HG03575 (cell line): Measurements from ENCODE around the gene CFAP119.

Source experiments
- ATAC-seq: cut with Tn5 transposase; IDR thresholded peaks from one replicate; pipeline ENCODE4 v1.9.1; 2021; ENCODE audit not compliant: unreplicated experiment, insufficient number of reproducible peaks, low FRiP score; ENCODE audit errors: extremely low read depth

Gene CFAP119

DNA sequence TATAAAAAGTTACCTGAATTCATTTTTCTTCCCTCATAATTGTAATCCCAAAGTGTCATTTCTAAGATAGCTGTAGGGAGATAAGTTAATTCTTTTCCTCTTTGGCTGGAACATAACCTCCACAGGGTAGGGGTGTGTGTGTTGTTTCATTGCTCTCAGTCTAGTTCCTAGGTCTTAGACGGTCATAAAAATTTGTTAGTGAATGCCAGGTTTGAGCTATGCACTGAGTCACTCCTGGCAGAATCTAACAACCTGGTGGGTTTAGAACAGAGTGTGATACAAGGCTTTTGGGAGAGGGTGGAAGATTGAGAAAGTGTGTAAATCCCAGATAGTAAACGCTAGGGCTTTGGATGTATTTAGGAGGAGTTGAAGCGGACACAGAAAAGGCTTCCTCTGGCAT lies 14.5 kb downstream of the CFAP119 start:
- no peak for ATAC-seq

DNA sequence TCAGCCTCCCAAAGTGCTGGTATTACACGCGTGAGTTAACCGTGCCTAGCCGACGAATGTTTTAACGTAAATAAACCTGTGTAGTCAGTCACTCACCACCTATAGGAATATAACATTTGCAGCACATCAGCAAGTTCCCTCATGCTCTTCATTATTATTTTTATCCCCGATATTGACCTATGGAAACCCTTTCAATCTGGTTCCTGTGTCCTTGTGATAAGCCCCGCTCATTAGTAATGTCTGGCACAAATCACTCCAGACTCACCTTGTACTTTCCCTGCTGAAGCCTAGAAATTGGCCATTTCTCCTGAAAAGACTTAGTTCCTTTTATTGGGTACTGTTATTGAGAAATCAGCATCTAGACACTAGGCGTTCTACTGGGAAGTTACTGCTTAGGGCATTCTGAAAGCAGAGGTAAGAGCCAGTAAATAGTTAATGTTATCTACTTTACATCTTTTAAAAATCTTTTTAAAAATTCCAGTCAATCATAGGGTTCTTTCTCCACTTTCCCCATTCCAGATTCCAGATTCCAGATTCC lies 15.2 kb downstream of the CFAP119 start:
- ATAC-seq, result no peak

DNA sequence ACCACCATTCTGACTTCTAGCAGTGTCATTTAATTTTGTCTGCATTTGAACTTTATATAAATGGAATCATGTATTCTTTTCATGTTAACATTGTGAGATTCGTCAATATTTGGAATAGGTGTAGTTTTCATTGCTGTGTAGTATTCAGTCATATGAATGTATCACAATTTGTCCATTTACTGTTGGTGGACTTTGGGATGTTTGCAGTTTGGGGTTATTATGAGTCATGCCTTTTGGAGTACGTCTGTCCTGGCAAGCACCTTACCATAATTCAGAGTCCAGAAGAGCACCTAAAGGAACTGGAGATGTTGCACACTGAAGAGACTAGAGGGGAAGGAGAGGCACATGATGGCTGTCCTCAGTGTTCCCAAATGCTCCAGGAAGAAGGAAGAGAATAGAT lies 16.8 kb downstream of the CFAP119 start:
- ATAC-seq, result no peak

- ATAC-seq, result no peak
Observed at GRCh38 chr16:30744183-30744582, 17.7 kb downstream of the CFAP119 start.

GRCh38 chr16:30743716-30744115 lies 18.1 kb downstream of the CFAP119 start:
- no peak for ATAC-seq

DNA sequence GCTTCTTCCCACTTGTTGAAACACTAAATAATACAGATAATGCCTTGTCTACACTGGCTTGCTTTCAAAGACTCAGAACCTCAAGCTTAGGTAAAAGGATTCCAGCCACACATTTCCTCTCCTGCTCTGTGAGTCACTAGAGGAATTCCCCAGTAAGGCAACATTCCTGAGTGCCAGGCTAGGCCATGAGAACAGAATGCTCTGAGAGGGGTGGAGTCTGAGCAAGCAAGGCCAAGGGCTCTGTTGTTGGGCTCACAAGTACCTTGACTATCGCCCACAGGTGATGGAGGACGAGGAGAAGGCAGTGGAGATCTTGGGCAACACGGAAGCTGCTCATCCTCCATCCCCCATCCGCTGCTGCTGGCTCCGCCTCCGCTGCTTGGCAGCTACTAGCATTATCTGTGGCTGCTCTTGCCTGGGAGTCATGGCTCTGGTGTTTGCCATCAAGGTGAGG lies 20.4 kb downstream of the CFAP119 start:
- no peak for ATAC-seq

- ATAC-seq, result no peak
Observed at GRCh38 chr16:30740364-30741251, 21.3 kb downstream of the CFAP119 start.

GRCh38 chr16:30738984-30739951 lies 22.6 kb downstream of the CFAP119 start:
- no peak for ATAC-seq

GRCh38 chr16:30737794-30738648 lies 23.8 kb downstream of the CFAP119 start:
- ATAC-seq, result no peak

GRCh38 chr16:30736995-30737793 lies 24.7 kb downstream of the CFAP119 start:
- no peak for ATAC-seq

DNA sequence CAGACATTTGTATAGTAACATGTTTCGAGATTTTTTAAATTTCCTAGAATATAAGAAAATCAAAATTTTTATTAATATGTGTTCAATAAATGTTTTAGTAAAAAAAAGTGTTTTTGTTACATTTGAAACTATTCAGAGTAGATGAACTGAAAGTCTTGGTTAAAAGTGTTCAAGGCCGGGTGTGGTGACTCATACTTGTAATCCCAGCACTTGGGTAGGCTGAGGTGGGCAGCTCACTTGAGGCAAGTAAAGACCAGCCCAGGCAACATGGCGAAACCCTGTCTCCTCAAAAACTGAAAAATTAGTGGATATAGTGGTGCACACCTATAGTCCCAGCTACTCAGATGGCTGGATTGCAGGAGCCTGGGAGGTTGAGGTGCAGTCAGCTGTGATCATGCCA lies 30.5 kb downstream of the CFAP119 start:
- no peak for ATAC-seq

- no peak for ATAC-seq
Observed at GRCh38 chr16:30728899-30729672, 32.8 kb downstream of the CFAP119 start.

- no peak for ATAC-seq
Observed at GRCh38 chr16:30728321-30728720, 33.5 kb downstream of the CFAP119 start.

DNA sequence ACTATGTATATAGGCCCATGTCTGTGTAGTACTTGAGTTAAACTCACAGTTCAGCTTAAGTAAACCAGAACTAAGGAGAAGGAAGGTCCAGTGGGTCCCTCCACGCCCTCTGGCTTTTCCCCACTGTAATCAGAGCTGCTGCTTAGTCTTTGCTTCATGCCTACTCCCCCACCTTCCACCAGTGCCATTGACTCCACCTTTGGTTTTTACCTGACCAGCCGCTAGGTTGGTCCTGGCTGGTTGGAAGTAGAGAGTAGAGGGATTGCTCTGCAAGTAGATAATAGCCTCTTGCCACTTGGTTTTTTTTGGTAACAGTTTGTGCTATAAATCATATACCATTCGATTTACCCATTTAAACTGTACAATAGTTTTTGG lies 36.5 kb downstream of the CFAP119 start:
- no peak for ATAC-seq

DNA sequence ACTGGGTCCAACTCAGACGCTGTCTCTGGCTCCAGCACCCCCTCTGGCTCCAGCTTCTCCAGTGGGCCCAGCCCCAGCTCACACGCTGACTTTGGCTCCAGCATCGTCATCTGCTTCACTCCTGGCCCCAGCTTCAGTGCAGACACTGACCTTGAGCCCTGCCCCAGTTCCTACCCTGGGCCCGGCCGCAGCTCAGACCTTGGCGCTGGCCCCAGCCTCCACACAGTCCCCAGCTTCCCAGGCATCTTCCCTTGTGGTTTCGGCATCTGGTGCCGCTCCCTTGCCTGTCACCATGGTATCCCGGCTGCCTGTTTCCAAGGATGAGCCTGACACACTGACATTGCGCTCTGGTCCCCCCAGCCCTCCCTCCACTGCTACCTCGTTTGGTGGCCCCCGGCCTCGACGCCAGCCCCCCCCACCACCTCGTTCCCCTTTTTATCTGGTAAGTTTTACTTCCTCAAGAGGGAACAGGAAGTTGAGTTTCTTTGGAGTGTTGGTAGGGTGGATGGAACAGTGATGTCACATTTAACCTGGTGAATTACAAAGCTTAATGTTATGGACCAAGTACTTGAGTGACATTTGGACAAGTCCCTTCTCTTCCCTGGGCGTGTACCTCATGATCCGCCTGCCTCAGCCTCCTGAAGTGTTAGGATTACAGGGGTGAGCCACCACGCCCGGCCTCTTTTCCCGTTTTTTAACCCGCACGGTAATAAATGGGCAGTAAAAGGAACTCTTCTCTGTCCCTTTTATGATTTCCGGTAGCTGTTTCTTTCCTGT lies 37.0 kb downstream of the CFAP119 start:
- ATAC-seq, result no peak

DNA sequence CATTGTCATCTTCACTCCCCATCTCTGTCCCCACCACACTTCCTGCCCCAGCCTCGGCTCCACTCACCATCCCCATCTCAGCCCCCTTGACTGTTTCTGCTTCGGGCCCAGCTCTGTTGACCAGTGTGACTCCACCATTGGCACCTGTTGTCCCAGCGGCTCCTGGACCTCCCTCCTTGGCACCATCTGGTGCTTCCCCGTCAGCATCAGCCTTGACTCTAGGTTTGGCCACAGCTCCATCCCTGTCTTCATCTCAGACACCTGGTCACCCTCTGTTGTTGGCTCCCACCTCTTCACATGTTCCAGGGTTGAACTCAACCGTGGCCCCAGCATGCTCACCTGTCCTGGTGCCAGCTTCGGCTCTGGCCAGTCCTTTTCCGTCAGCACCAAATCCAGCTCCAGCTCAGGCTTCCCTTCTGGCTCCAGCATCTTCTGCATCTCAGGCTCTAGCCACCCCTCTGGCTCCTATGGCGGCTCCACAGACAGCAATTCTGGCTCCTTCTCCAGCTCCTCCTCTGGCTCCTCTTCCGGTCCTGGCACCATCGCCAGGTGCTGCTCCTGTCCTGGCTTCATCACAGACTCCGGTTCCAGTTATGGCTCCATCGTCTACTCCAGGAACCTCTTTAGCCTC lies 38.0 kb downstream of the CFAP119 start:
- ATAC-seq, result no peak
